T-helper 17 cell (primary cell): ENCODE results near the gene ATXN7L1. TPM values are rescaled to one million over a fixed set of nuclear protein-coding genes. Genes with fewer than 3 reads are reported as not detected.
"Not testable (repeated sequence)": the region's sequence is repeated elsewhere in the genome, so short reads cannot be mapped to it uniquely, and the experiment has no call there.

ENCODE experiments used
- ATAC-seq: fragments of 150-1000 bp; cut with Tn5 transposase; 2 replicates; pipeline ENCODE4 v1.10.0; 2021; ENCODE audit warnings: mild to moderate bottlenecking, moderate library complexity
- DNase-seq, 3 donors: peaks; one replicate each; pipeline versions ENCODE4 v3.0.0 to v3.0.0-alpha.2; 2020 to 2021
- H3K9me3 ChIP-seq: one replicate; pipeline ENCODE4 v1.7.0; 2013; ENCODE audit warnings: low read length, mild to moderate bottlenecking; ENCODE audit not compliant: control insufficient read depth, poor library complexity, severe bottlenecking
- H3K27ac Mint-ChIP-seq: one replicate; pipeline ENCODE4 v1.8.0; 2022; ENCODE audit warnings: mild to moderate bottlenecking, moderate library complexity, mixed read lengths
- H3K27me3 Mint-ChIP-seq: one replicate; pipeline ENCODE4 v1.8.0; 2022; ENCODE audit warnings: mixed read lengths
- H3K36me3 Mint-ChIP-seq: one replicate; pipeline ENCODE4 v1.8.0; 2022; ENCODE audit warnings: low read depth, mixed read lengths
- H3K4me1 Mint-ChIP-seq: one replicate; pipeline ENCODE4 v1.8.0; 2022; ENCODE audit warnings: mild to moderate bottlenecking, mixed read lengths
- H3K4me3 Mint-ChIP-seq: one replicate; pipeline ENCODE4 v1.8.0; 2022; ENCODE audit warnings: mild to moderate bottlenecking, moderate library complexity, mixed read lengths
- total RNA-seq, 4 donors: library from RNA in 2 of 4; stranded (reverse) in 2 of 4; gene quantifications; one replicate each; pipeline ENCODE4 v1.2.3 and lab custom pipeline; 2022 to 2026

ATXN7L1 gene
- total RNA-seq, 2 donors from 2014 or later = 36.6 to 45.7 TPM

GRCh38 chr7:105883179-105883578 is 6.8 kb upstream of the ATXN7L1 start:
- not testable (repeated sequence) for H3K36me3 Mint-ChIP-seq, H3K27me3 Mint-ChIP-seq, H3K9me3 ChIP-seq, H3K27ac Mint-ChIP-seq, DNase-seq, ATAC-seq, H3K4me3 Mint-ChIP-seq
- H3K4me1 Mint-ChIP-seq = peaks cover 33% of the 10 kb centered on the region

- H3K27me3 Mint-ChIP-seq = no peaks in the 10 kb centered on the region
- ATAC-seq = no peak
- no peaks in the 10 kb centered on the region for H3K36me3 Mint-ChIP-seq
- no peak for DNase-seq
- peaks cover 34% of the 10 kb centered on the region for H3K4me1 Mint-ChIP-seq
- H3K9me3 ChIP-seq = no peaks in the 10 kb centered on the region
- peak overlapping the region; percentile 34 for H3K27ac Mint-ChIP-seq
- H3K4me3 Mint-ChIP-seq = no peak overlapping the region
Observed at GRCh38 chr7:105881439-105881838, 5.0 kb upstream of the ATXN7L1 start.

- H3K9me3 ChIP-seq = no peaks in the 10 kb centered on the region
- DNase-seq (no peak), ATAC-seq (no peak)
- Mint-ChIP-seq H3K36me3 (no peaks in the 10 kb centered on the region), H3K27ac (no peak overlapping the region), H3K4me3 (no peak overlapping the region), H3K27me3 (no peaks in the 10 kb centered on the region), H3K4me1 (peaks cover 34% of the 10 kb centered on the region)
Observed at GRCh38 chr7:105880571-105881330, 4.4 kb upstream of the ATXN7L1 start.

GRCh38 chr7:105879782-105880181 is 3.4 kb upstream of the ATXN7L1 start:
- H3K27ac Mint-ChIP-seq = no peak overlapping the region
- H3K4me3 Mint-ChIP-seq = no peak overlapping the region
- H3K4me1 Mint-ChIP-seq = peaks cover 37% of the 10 kb centered on the region
- no peaks in the 10 kb centered on the region for H3K27me3 Mint-ChIP-seq
- DNase-seq = no peak
- no peaks in the 10 kb centered on the region for H3K9me3 ChIP-seq
- H3K36me3 Mint-ChIP-seq = no peaks in the 10 kb centered on the region
- no peak for ATAC-seq

GRCh38 chr7:105878746-105879605 is 2.6 kb upstream of the ATXN7L1 start:
- DNase-seq (no peak), ATAC-seq (no peak)
- H3K9me3 ChIP-seq = no peaks in the 10 kb centered on the region
- Mint-ChIP-seq H3K36me3 (no peaks in the 10 kb centered on the region), H3K4me3 (peak overlapping the region; percentile 91), H3K27me3 (no peaks in the 10 kb centered on the region), H3K4me1 (peaks cover 38% of the 10 kb centered on the region), H3K27ac (peak overlapping the region; percentile 86)

GRCh38 chr7:105877736-105878135 is 1.3 kb upstream of the ATXN7L1 start:
- ATAC-seq (no peak), DNase-seq (no peak)
- no peaks in the 10 kb centered on the region for H3K9me3 ChIP-seq
- peak overlapping the region; percentile 91 for H3K4me3 Mint-ChIP-seq
- H3K4me1 Mint-ChIP-seq = peaks cover 35% of the 10 kb centered on the region
- no peaks in the 10 kb centered on the region for H3K27me3 Mint-ChIP-seq
- no peaks in the 10 kb centered on the region for H3K36me3 Mint-ChIP-seq
- peak overlapping the region; percentile 86 for H3K27ac Mint-ChIP-seq

GRCh38 chr7:105876964-105877601 is 684 bp upstream of the ATXN7L1 start:
- Mint-ChIP-seq H3K36me3 (peaks cover 3% of the 10 kb centered on the region), H3K27ac (peak overlapping the region; percentile 86), H3K4me3 (peak overlapping the region; percentile 91), H3K27me3 (no peaks in the 10 kb centered on the region), H3K4me1 (peaks cover 39% of the 10 kb centered on the region)
- DNase-seq (no peak), ATAC-seq (peak; percentile 5)
- no peaks in the 10 kb centered on the region for H3K9me3 ChIP-seq

- Mint-ChIP-seq H3K4me3 (peak overlapping the region; percentile 99), H3K27ac (peak overlapping the region; percentile 92), H3K36me3 (peaks cover 3% of the 10 kb centered on the region), H3K27me3 (no peaks in the 10 kb centered on the region), H3K4me1 (peaks cover 37% of the 10 kb centered on the region)
- ATAC-seq (no peak), DNase-seq (no peak)
- H3K9me3 ChIP-seq = no peaks in the 10 kb centered on the region
Observed at GRCh38 chr7:105875505-105875904, 894 bp downstream of the ATXN7L1 start.

GRCh38 chr7:105874055-105874454 is 2.3 kb downstream of the ATXN7L1 start:
- H3K27me3 Mint-ChIP-seq = no peaks in the 10 kb centered on the region
- H3K36me3 Mint-ChIP-seq = peaks cover 7% of the 10 kb centered on the region
- H3K27ac Mint-ChIP-seq = no peak overlapping the region
- H3K4me3 Mint-ChIP-seq = peak overlapping the region; percentile 65
- DNase-seq = no peak
- H3K9me3 ChIP-seq = no peaks in the 10 kb centered on the region
- peaks cover 38% of the 10 kb centered on the region for H3K4me1 Mint-ChIP-seq
- no peak for ATAC-seq

GRCh38 chr7:105872491-105872890 is 3.9 kb downstream of the ATXN7L1 start:
- Mint-ChIP-seq H3K4me1 (peaks cover 25% of the 10 kb centered on the region), H3K4me3 (no peak overlapping the region), H3K27me3 (no peaks in the 10 kb centered on the region), H3K27ac (no peak overlapping the region), H3K36me3 (peaks cover 8% of the 10 kb centered on the region)
- DNase-seq = no peak
- H3K9me3 ChIP-seq = no peaks in the 10 kb centered on the region
- ATAC-seq = no peak

GRCh38 chr7:105871142-105871541 is 5.3 kb downstream of the ATXN7L1 start:
- H3K9me3 ChIP-seq = no peaks in the 10 kb centered on the region
- Mint-ChIP-seq H3K4me1 (peaks cover 26% of the 10 kb centered on the region), H3K4me3 (no peak overlapping the region), H3K27ac (no peak overlapping the region), H3K27me3 (no peaks in the 10 kb centered on the region), H3K36me3 (peaks cover 8% of the 10 kb centered on the region)
- no peak for DNase-seq
- no peak for ATAC-seq

GRCh38 chr7:105866102-105866801 is 10.1 kb downstream of the ATXN7L1 start:
- H3K9me3 ChIP-seq = no peaks in the 10 kb centered on the region
- H3K36me3 Mint-ChIP-seq = peaks cover 5% of the 10 kb centered on the region
- no peaks in the 10 kb centered on the region for H3K27me3 Mint-ChIP-seq

GRCh38 chr7:105863876-105864275 is 12.5 kb downstream of the ATXN7L1 start:
- H3K9me3 ChIP-seq = no peaks in the 10 kb centered on the region
- H3K4me3 Mint-ChIP-seq = no peak overlapping the region
- ATAC-seq = no peak
- no peaks in the 10 kb centered on the region for H3K36me3 Mint-ChIP-seq
- H3K4me1 Mint-ChIP-seq = peaks cover 17% of the 10 kb centered on the region
- DNase-seq = no peak
- no peaks in the 10 kb centered on the region for H3K27me3 Mint-ChIP-seq
- no peak overlapping the region for H3K27ac Mint-ChIP-seq

More at GRCh38 chr7:105866102-105866801, 10.1 kb downstream of the ATXN7L1 start:
- H3K27ac Mint-ChIP-seq = no peak overlapping the region
- H3K4me1 Mint-ChIP-seq = peaks cover 15% of the 10 kb centered on the region
- DNase-seq (no peak), ATAC-seq (no peak)
- no peak overlapping the region for H3K4me3 Mint-ChIP-seq
